Umbilical cord (tissue), 2 donors: ENCODE measurements around the gene TMEM175. TPM values are rescaled to one million over a fixed set of nuclear protein-coding genes. Genes with fewer than 3 reads are reported as not detected.

ENCODE experiments used
- DNase-seq: peaks from one replicate; pipeline ENCODE4 v3.0.0-alpha.2; 2015; ENCODE audit warnings: low spot score
- total RNA-seq: library from RNA; depleted of rRNA; stranded (reverse); fragments of >200 nt; gene quantifications from one replicate; pipeline ENCODE4 v1.2.3, GENCODE V29; 2014; ENCODE audit warnings: low replicate concordance; ENCODE audit not compliant: insufficient read depth

Gene TMEM175
- total RNA-seq, 1 donor from 2014 or later, result 39.7 TPM

GRCh38 chr4:898869-899555 is 33.2 kb upstream of the TMEM175 start:
- no peak for DNase-seq

- no peak for DNase-seq
These were observed 32.7 kb upstream of the TMEM175 start for GRCh38 chr4:899556-899906.

- DNase-seq, result no peak
These were observed 32.2 kb upstream of the TMEM175 start for GRCh38 chr4:900073-900472.

- DNase-seq, result no peak
These were observed 31.5 kb upstream of the TMEM175 start for GRCh38 chr4:900721-901120.

GRCh38 chr4:901192-901910 is 30.9 kb upstream of the TMEM175 start:
- DNase-seq, result no peak

- no peak for DNase-seq
These were observed 28.9 kb upstream of the TMEM175 start for GRCh38 chr4:903066-904046.

- DNase-seq, result no peak
These were observed 26.5 kb upstream of the TMEM175 start for GRCh38 chr4:905485-906338.

GRCh38 chr4:906339-907102 is 25.7 kb upstream of the TMEM175 start:
- DNase-seq, result no peak

- no peak for DNase-seq
These were observed 25.2 kb upstream of the TMEM175 start for GRCh38 chr4:907103-907400.

- peak; percentile 84 for DNase-seq
These were observed 24.4 kb upstream of the TMEM175 start for GRCh38 chr4:907691-908425.

GRCh38 chr4:909131-909571 is 23.1 kb upstream of the TMEM175 start:
- DNase-seq, result no peak

- no peak for DNase-seq
These were observed 22.4 kb upstream of the TMEM175 start for GRCh38 chr4:909821-910220.

GRCh38 chr4:910366-911091 is 21.7 kb upstream of the TMEM175 start:
- no peak for DNase-seq

- no peak for DNase-seq
These were observed 21.0 kb upstream of the TMEM175 start for GRCh38 chr4:911221-911751.

- no peak for DNase-seq
These were observed 20.3 kb upstream of the TMEM175 start for GRCh38 chr4:911871-912490.

GRCh38 chr4:912548-913279 is 19.5 kb upstream of the TMEM175 start:
- DNase-seq, result no peak

GRCh38 chr4:913280-913618 is 19.0 kb upstream of the TMEM175 start:
- DNase-seq, result no peak

GRCh38 chr4:914531-914930 is 17.7 kb upstream of the TMEM175 start:
- DNase-seq, result no peak
